HepG2 (cell line): Measurements from ENCODE around the gene SH3D19. TPM values are rescaled to one million over a fixed set of nuclear protein-coding genes. Genes with fewer than 3 reads are reported as not detected.

Source experiments
- CAMTA2 ChIP-seq: sonication (generic); formaldehyde crosslinking; IDR thresholded peaks from 2 replicates; pipeline ENCODE4 v1.4.0; 2020; ENCODE audit warnings: mild to moderate bottlenecking, missing genetic modification reagents, borderline replicate concordance
- EHMT2 ChIP-seq: fragments of 200-600 bp; sonication (generic); IDR thresholded peaks from 2 replicates; pipeline ENCODE4 v1.7.0; 2017; ENCODE audit warnings: antibody characterized with exemption, low read depth, low read length, borderline replicate concordance
- GABPB1 ChIP-seq: IDR thresholded peaks from 2 replicates; pipeline ENCODE4 v1.6.1; 2016; ENCODE audit warnings: mild to moderate bottlenecking, missing genetic modification reagents, moderate library complexity, missing compliant biosample characterization
- HDAC1 ChIP-seq: sonication (generic); formaldehyde crosslinking; IDR thresholded peaks from 2 replicates; pipeline ENCODE4 v1.5.1; 2020; ENCODE audit warnings: mild to moderate bottlenecking, missing genetic modification reagents
- KMT2A ChIP-seq: sonication (generic); formaldehyde crosslinking; IDR thresholded peaks from 2 replicates; pipeline ENCODE4 v1.4.0; 2020; ENCODE audit warnings: missing genetic modification reagents
- SMAD3 ChIP-seq: sonication (generic); formaldehyde crosslinking; IDR thresholded peaks from 2 replicates; pipeline ENCODE4 v1.4.0; 2020; ENCODE audit warnings: missing genetic modification reagents
- SUZ12 ChIP-seq: fragments of 150-350 bp; IDR thresholded peaks from 2 replicates; pipeline ENCODE4 v1.6.1; 2014; ENCODE audit warnings: low read depth, low read length
- polyA plus RNA-seq, 8 experiments: library from polyadenylated mRNA; depleted of rRNA in 3 of 8; stranded (reverse) in 7 of 8; unstranded in 1 of 8; fragments of >200 nt; fragmentation: Illumina TruSeq in 4 of 8; extraction: Trizol in 4 of 8; gene quantifications; 2 replicates each; pipeline versions ENCODE4 v1.2.1 to v1.2.3, GENCODE V29; 2011 to 2016; ENCODE audit warnings: low read depth in 4 of 8, missing spikeins in 1 of 8, mixed read lengths in 1 of 8; ENCODE audit not compliant: insufficient read depth in 1 of 8
- total RNA-seq, 5 experiments: library from RNA; depleted of rRNA; stranded (reverse); fragments of >200 nt; fragmentation: Illumina TruSeq; extraction: Trizol; gene quantifications; 2 replicates each; pipeline ENCODE4 v1.2.3, GENCODE V29; 2016; ENCODE audit warnings: low read depth in 1 of 5
- TF ChIP-seq, protein P1 (sequence below): sonication (generic); formaldehyde crosslinking; IDR thresholded peaks from 2 replicates; pipeline ENCODE4 v1.4.0; 2020; ENCODE audit warnings: missing genetic modification reagents
- TF ChIP-seq, protein P2 (sequence below): sonication (generic); formaldehyde crosslinking; IDR thresholded peaks from 2 replicates; pipeline ENCODE4 v1.5.0; 2020; ENCODE audit warnings: mild to moderate bottlenecking, missing genetic modification reagents, borderline replicate concordance
- TF ChIP-seq, protein P3 (sequence below): sonication (generic); formaldehyde crosslinking; IDR thresholded peaks from 2 replicates; pipeline ENCODE4 v1.9.0; 2022; ENCODE audit warnings: low read depth, missing genetic modification reagents
- TF ChIP-seq, protein P4 (sequence below): sonication (generic); formaldehyde crosslinking; IDR thresholded peaks from 2 replicates; pipeline ENCODE4 v1.5.1; 2020; ENCODE audit warnings: mild to moderate bottlenecking, missing genetic modification reagents
- TF ChIP-seq, protein P5 (sequence below): sonication (generic); formaldehyde crosslinking; IDR thresholded peaks from 2 replicates; pipeline ENCODE4 v1.4.0; 2020; ENCODE audit warnings: missing genetic modification reagents, borderline replicate concordance

Gene SH3D19
- total and polyA plus RNA-seq, 2 of the 13 experiments (the other 11 are each of a cell fraction or from before 2014, with no cell fraction given): 31.2 to 38.0 TPM

DNA sequence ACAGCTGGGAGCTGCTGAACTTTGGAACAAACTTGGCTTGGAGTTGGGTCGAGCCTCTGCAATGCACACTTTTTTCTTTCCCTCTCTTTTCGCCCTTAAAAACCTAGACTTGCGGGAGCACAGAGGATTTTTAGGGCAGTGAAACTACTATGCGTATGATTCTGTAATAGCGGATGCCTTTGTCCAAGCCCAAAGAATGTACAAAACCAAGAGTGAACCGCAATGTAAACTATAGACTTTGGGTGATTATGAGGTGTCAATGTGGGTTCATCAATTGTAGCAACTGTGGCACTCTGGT lies 493 bp upstream of the SH3D19 start (continued):
- TF ChIP-seq, protein P1, sequence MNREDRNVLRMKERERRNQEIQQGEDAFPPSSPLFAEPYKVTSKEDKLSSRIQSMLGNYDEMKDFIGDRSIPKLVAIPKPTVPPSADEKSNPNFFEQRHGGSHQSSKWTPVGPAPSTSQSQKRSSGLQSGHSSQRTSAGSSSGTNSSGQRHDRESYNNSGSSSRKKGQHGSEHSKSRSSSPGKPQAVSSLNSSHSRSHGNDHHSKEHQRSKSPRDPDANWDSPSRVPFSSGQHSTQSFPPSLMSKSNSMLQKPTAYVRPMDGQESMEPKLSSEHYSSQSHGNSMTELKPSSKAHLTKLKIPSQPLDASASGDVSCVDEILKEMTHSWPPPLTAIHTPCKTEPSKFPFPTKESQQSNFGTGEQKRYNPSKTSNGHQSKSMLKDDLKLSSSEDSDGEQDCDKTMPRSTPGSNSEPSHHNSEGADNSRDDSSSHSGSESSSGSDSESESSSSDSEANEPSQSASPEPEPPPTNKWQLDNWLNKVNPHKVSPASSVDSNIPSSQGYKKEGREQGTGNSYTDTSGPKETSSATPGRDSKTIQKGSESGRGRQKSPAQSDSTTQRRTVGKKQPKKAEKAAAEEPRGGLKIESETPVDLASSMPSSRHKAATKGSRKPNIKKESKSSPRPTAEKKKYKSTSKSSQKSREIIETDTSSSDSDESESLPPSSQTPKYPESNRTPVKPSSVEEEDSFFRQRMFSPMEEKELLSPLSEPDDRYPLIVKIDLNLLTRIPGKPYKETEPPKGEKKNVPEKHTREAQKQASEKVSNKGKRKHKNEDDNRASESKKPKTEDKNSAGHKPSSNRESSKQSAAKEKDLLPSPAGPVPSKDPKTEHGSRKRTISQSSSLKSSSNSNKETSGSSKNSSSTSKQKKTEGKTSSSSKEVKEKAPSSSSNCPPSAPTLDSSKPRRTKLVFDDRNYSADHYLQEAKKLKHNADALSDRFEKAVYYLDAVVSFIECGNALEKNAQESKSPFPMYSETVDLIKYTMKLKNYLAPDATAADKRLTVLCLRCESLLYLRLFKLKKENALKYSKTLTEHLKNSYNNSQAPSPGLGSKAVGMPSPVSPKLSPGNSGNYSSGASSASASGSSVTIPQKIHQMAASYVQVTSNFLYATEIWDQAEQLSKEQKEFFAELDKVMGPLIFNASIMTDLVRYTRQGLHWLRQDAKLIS: 0 out of 2 replicates have a peak, but pooled peaks have one; percentile 29
- TF ChIP-seq HDAC1 (CRISPR knock-in tag) (peak; percentile 45), KMT2A (peak; percentile 55; the same call in 1 of the 2 replicates), SMAD3 (CRISPR knock-in tag) (0 out of 2 replicates have a peak, but pooled peaks have one; percentile 2), EHMT2 (peak; percentile 78; the same call in 1 of the 2 replicates), GABPB1 (CRISPR knock-in tag) (no peak), CAMTA2 (no peak), SUZ12 (no peak)
- TF ChIP-seq, protein P2, sequence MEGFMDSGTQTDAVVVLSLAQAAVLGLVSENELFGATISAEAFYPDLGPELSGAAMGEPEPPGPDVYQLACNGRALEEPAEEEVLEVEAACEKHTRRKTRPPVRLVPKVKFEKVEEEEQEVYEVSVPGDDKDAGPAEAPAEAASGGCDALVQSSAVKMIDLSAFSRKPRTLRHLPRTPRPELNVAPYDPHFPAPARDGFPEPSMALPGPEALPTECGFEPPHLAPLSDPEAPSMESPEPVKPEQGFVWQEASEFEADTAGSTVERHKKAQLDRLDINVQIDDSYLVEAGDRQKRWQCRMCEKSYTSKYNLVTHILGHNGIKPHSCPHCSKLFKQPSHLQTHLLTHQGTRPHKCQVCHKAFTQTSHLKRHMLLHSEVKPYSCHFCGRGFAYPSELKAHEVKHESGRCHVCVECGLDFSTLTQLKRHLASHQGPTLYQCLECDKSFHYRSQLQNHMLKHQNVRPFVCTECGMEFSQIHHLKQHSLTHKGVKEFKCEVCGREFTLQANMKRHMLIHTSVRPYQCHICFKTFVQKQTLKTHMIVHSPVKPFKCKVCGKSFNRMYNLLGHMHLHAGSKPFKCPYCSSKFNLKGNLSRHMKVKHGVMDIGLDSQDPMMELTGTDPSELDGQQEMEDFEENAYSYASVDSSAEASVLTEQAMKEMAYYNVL (CRISPR knock-in tag): peak; percentile 7; the same call in 1 of the 2 replicates
- TF ChIP-seq, protein P3, sequence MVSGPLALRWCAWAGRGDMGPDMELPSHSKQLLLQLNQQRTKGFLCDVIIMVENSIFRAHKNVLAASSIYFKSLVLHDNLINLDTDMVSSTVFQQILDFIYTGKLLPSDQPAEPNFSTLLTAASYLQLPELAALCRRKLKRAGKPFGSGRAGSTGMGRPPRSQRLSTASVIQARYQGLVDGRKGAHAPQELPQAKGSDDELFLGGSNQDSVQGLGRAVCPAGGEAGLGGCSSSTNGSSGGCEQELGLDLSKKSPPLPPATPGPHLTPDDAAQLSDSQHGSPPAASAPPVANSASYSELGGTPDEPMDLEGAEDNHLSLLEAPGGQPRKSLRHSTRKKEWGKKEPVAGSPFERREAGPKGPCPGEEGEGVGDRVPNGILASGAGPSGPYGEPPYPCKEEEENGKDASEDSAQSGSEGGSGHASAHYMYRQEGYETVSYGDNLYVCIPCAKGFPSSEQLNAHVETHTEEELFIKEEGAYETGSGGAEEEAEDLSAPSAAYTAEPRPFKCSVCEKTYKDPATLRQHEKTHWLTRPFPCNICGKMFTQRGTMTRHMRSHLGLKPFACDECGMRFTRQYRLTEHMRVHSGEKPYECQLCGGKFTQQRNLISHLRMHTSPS (CRISPR knock-in tag): no peak
- TF ChIP-seq, protein P4, sequence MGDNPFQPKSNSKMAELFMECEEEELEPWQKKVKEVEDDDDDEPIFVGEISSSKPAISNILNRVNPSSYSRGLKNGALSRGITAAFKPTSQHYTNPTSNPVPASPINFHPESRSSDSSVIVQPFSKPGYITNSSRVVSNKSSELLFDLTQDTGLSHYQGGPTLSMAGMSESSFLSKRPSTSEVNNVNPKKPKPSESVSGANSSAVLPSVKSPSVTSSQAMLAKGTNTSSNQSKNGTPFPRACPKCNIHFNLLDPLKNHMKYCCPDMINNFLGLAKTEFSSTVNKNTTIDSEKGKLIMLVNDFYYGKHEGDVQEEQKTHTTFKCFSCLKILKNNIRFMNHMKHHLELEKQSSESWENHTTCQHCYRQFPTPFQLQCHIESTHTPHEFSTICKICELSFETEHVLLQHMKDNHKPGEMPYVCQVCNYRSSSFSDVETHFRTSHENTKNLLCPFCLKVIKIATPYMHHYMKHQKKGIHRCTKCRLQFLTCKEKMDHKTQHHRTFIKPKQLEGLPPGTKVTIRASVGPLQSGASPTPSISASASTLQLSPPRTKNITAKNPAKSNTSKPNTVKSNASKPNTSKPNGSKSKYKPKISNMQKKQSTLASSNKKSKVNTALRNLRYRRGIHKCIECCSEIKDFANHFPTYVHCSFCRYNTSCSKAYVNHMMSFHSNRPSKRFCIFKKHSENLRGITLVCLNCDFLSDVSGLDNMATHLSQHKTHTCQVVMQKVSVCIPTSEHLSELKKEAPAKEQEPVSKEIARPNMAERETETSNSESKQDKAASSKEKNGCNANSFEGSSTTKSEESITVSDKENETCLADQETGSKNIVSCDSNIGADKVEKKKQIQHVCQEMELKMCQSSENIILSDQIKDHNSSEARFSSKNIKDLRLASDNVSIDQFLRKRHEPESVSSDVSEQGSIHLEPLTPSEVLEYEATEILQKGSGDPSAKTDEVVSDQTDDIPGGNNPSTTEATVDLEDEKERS (CRISPR knock-in tag): no peak
- TF ChIP-seq, protein P5, sequence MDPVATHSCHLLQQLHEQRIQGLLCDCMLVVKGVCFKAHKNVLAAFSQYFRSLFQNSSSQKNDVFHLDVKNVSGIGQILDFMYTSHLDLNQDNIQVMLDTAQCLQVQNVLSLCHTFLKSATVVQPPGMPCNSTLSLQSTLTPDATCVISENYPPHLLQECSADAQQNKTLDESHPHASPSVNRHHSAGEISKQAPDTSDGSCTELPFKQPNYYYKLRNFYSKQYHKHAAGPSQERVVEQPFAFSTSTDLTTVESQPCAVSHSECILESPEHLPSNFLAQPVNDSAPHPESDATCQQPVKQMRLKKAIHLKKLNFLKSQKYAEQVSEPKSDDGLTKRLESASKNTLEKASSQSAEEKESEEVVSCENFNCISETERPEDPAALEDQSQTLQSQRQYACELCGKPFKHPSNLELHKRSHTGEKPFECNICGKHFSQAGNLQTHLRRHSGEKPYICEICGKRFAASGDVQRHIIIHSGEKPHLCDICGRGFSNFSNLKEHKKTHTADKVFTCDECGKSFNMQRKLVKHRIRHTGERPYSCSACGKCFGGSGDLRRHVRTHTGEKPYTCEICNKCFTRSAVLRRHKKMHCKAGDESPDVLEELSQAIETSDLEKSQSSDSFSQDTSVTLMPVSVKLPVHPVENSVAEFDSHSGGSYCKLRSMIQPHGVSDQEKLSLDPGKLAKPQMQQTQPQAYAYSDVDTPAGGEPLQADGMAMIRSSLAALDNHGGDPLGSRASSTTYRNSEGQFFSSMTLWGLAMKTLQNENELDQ (CRISPR knock-in tag): no peak
